Measurements from ENCODE around the gene CHCHD2.
"Not testable (repeated sequence)": the region's sequence is repeated elsewhere in the genome, so short reads cannot be mapped to it uniquely, and the experiment has no call there.

CHCHD2 gene

GRCh38 chr7:56110611-56111010, 4.3 kb upstream of the CHCHD2 start:
- DNase-seq (ENCODE audit: low read depth): no peak
- H3K4me3 ChIP-seq (ENCODE audit: low read length): no peak overlapping the region
- TF ChIP-seq CTCF (conservative IDR thresholded peaks at IDR 0.05; ENCODE audit: low read depth, low read length): no peak

- no peak overlapping the region for H3K4me3 ChIP-seq (ENCODE audit: low read length)
- DNase-seq (ENCODE audit: low read depth): no peak
- TF ChIP-seq CTCF (conservative IDR thresholded peaks at IDR 0.05; ENCODE audit: low read depth, low read length): no peak
These were observed 1.6 kb upstream of the CHCHD2 start for GRCh38 chr7:56107954-56108258.

GRCh38 chr7:56105508-56105907, 768 bp downstream of the CHCHD2 start:
- peak; percentile 38 for DNase-seq (ENCODE audit: low read depth)
- TF ChIP-seq CTCF (conservative IDR thresholded peaks at IDR 0.05; ENCODE audit: low read depth, low read length): peak; percentile 2
- peak overlapping the region; percentile 100 for H3K4me3 ChIP-seq (ENCODE audit: low read length)

GRCh38 chr7:56104138-56104537, 2.1 kb downstream of the CHCHD2 start:
- not testable (repeated sequence) for H3K4me3 ChIP-seq (ENCODE audit: low read length); DNase-seq (ENCODE audit: low read depth)

GRCh38 chr7:56099653-56100052, 6.6 kb downstream of the CHCHD2 start:
- H3K4me3 ChIP-seq (ENCODE audit: low read length): no peak overlapping the region
- DNase-seq (ENCODE audit: low read depth): no peak
- no peak for TF ChIP-seq CTCF (conservative IDR thresholded peaks at IDR 0.05; ENCODE audit: low read depth, low read length)

GRCh38 chr7:56098187-56099008, 7.9 kb downstream of the CHCHD2 start:
- DNase-seq (ENCODE audit: low read depth); H3K4me3 ChIP-seq (ENCODE audit: low read length): not testable (repeated sequence)

GRCh38 chr7:56097700-56098099, 8.6 kb downstream of the CHCHD2 start:
- no peak overlapping the region for H3K4me3 ChIP-seq (ENCODE audit: low read length)
- DNase-seq (ENCODE audit: low read depth): no peak
- TF ChIP-seq CTCF (conservative IDR thresholded peaks at IDR 0.05; ENCODE audit: low read depth, low read length): no peak

GRCh38 chr7:56092789-56093531, 13.3 kb downstream of the CHCHD2 start, which contains the start of gene PHKG1:
Gene PHKG1 (minus strand): TSS chr7:56092952. CDS start chr7:56088941, 4,011 bp downstream.
- no peak for DNase-seq (ENCODE audit: low read depth)
- no peak within 1 kb of the TSS for H3K4me3 ChIP-seq (ENCODE audit: low read length)
- TF ChIP-seq CTCF (conservative IDR thresholded peaks at IDR 0.05; ENCODE audit: low read depth, low read length): peak; percentile 55

- DNase-seq (ENCODE audit: low read depth); H3K4me3 ChIP-seq (ENCODE audit: low read length): not testable (repeated sequence)
These were observed 13.9 kb downstream of the CHCHD2 start for GRCh38 chr7:56092388-56092787.
